Vagina (tissue), 2 donors: ENCODE data around the gene RNF138. TPM values are rescaled to one million over a fixed set of nuclear protein-coding genes. Genes with fewer than 3 reads are reported as not detected.

Experiments used
- DNase-seq, 2 donors: peaks; one replicate each; pipeline ENCODE4 v3.0.0-alpha.2; 2017; ENCODE audit errors: extremely low spot score in 2 of 2
- H3K27ac ChIP-seq: fragments of 200-600 bp; sonication (generic); one replicate; pipeline ENCODE4 v1.5.1; 2019
- H3K27me3 ChIP-seq: fragments of 200-600 bp; sonication (generic); one replicate; pipeline ENCODE4 v1.5.1; 2019
- H3K36me3 ChIP-seq, 2 donors: fragments of 200-600 bp; sonication (generic); one replicate each; pipeline ENCODE4 v1.5.1; 2017 to 2019
- H3K4me1 ChIP-seq: fragments of 200-600 bp; sonication (generic); one replicate; pipeline ENCODE4 v1.5.1; 2019
- H3K4me3 ChIP-seq, 2 donors: fragments of 200-600 bp; sonication (generic); 1 replicate in 1 of 2; 2 replicates in 1 of 2; pipeline ENCODE4 v1.5.1; 2016 to 2019
- H3K9me3 ChIP-seq: fragments of 200-600 bp; sonication (generic); one replicate; pipeline ENCODE4 v1.5.1; 2019
- CTCF ChIP-seq, 3 experiments: fragments of 450-650 bp in 2 of 3; fragments of 200-600 bp in 1 of 3; sonication (generic) in 1 of 3; IDR thresholded peaks; one replicate each; pipeline ENCODE4 v1.5.1; 2017 to 2019; ENCODE audit warnings: antibody characterized with exemption in 3 of 3, mild to moderate bottlenecking in 2 of 3, moderate library complexity in 2 of 3
- POLR2A ChIP-seq, 2 donors: fragments of 450-650 bp; IDR thresholded peaks; one replicate each; pipeline ENCODE4 v1.6.1; 2017; ENCODE audit warnings: antibody characterized with exemption in 2 of 2, mild to moderate bottlenecking in 2 of 2, moderate library complexity in 2 of 2
- POLR2AphosphoS5 ChIP-seq, 2 donors: sonication (generic); formaldehyde crosslinking; IDR thresholded peaks; one replicate each; pipeline ENCODE4 v1.9.0; 2017; ENCODE audit warnings: antibody characterized with exemption in 2 of 2, mild to moderate bottlenecking in 2 of 2, low read depth in 1 of 2; ENCODE audit not compliant: insufficient read depth in 1 of 2
- intact Hi-C: fragments of 100-400 bp; cut with DNase I; formaldehyde crosslinking; loops from one replicate; pipeline ENCODE4 v1.15.1; 2023
- total RNA-seq: library from RNA; depleted of rRNA; stranded (reverse); fragments of >200 nt; gene quantifications from one replicate; pipeline ENCODE4 v1.2.3, GENCODE V29; 2016

RNF138 gene
- total RNA-seq, 1 donor from 2014 or later: 15.7 TPM

DNA sequence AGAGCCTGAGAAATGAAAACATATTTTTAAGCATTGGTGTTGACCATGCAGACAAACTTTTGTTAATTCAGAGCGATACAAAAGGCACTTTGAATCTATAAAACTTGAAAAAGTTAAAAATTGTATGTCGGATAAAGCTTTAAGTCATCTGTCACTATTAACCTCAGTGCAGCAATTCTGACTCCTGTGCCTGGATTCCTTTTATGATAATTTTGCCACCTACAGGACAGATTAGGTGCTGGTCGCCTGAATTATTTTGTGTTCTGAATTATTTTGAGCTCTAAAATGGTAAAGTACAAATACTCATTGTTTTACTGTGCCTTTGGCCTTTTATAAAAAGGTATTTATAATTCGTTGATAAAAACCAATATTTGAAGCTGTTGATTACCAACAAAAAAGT, 19.4 kb upstream of the RNF138 start:
- TF ChIP-seq CTCF (IDR thresholded peaks at IDR 0.05) (peak in 1 of 3 experiments; percentile 11), POLR2A (IDR thresholded peaks at IDR 0.05) (no peak), POLR2AphosphoS5 (IDR thresholded peaks at IDR 0.05; ENCODE audit: insufficient read depth in 1 of 2, low read depth in 1 of 2) (no peak)
- no peaks in the 10 kb centered on the region for H3K4me1 ChIP-seq
- H3K36me3 ChIP-seq: no peaks in the 10 kb centered on the region
- DNase-seq: no peak
- H3K4me3 ChIP-seq: no peak overlapping the region
- H3K27ac ChIP-seq: no peak overlapping the region
- H3K27me3 ChIP-seq: no peaks in the 10 kb centered on the region
- no peaks in the 10 kb centered on the region for H3K9me3 ChIP-seq
- intact Hi-C loops: no loop called here

GRCh38 chr18:32074206-32074605, 17.5 kb upstream of the RNF138 start:
- H3K4me3 ChIP-seq: no peak overlapping the region
- no peaks in the 10 kb centered on the region for H3K4me1 ChIP-seq
- DNase-seq: no peak
- no peaks in the 10 kb centered on the region for H3K36me3 ChIP-seq
- H3K27me3 ChIP-seq: no peaks in the 10 kb centered on the region
- H3K9me3 ChIP-seq: no peaks in the 10 kb centered on the region
- H3K27ac ChIP-seq: no peak overlapping the region
- TF ChIP-seq POLR2A (IDR thresholded peaks at IDR 0.05): no peak
- no peak for TF ChIP-seq POLR2AphosphoS5 (IDR thresholded peaks at IDR 0.05; ENCODE audit: insufficient read depth in 1 of 2, low read depth in 1 of 2)
- no peak for TF ChIP-seq CTCF (IDR thresholded peaks at IDR 0.05)
- intact Hi-C loops: no loop called here

DNA sequence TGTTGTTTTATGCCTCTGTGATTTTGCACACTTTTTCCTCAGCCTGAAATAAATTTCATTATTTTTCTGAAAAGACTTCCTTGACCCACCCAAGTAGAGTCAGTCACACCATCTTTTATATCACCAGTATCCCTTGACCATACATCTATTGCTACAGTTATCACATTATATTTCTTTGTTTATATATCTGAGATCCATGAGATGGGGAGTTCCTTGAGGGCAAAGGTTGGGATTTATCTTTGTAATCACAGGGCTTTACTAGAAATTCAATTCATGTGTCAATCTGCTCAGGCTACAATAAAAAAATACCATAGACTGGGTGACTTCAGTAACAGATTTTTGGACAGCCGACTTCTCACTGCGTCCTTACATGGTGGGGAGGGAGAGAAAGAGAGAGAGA, 12.8 kb upstream of the RNF138 start:
- Histone ChIP-seq H3K4me3 (no peak overlapping the region), H3K27me3 (no peaks in the 10 kb centered on the region), H3K27ac (no peak overlapping the region), H3K36me3 (no peaks in the 10 kb centered on the region), H3K9me3 (no peaks in the 10 kb centered on the region), H3K4me1 (no peaks in the 10 kb centered on the region)
- intact Hi-C loops: no loop called here
- no peak for DNase-seq
- TF ChIP-seq CTCF (IDR thresholded peaks at IDR 0.05) (no peak), POLR2AphosphoS5 (IDR thresholded peaks at IDR 0.05; ENCODE audit: insufficient read depth in 1 of 2, low read depth in 1 of 2) (no peak), POLR2A (IDR thresholded peaks at IDR 0.05) (no peak)

DNA sequence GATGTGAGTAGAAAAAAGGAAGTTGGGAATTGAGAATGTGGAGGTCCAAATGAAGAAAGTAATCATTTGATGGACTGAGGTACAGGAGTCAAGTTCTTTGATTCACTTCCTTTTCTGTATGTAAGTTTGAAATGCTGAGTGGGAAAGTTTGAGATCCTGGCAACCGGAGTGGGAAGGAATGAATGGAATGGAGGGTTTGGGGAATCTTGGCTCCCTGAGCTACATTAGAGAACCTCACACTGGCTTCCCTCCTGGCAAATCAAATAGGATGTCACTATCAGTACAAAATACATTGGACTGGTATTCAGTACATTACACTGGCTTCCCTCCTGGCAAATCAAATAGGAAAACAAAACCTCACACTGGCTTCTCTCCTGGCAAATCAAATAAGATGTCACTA, 9.8 kb upstream of the RNF138 start:
- no peak for DNase-seq
- TF ChIP-seq POLR2A (IDR thresholded peaks at IDR 0.05) (no peak), CTCF (IDR thresholded peaks at IDR 0.05) (no peak), POLR2AphosphoS5 (IDR thresholded peaks at IDR 0.05; ENCODE audit: insufficient read depth in 1 of 2, low read depth in 1 of 2) (no peak)
- intact Hi-C loops: no loop called here
- Histone ChIP-seq H3K4me3 (no peak overlapping the region), H3K27ac (no peak overlapping the region), H3K27me3 (no peaks in the 10 kb centered on the region), H3K36me3 (no peaks in the 10 kb centered on the region), H3K9me3 (no peaks in the 10 kb centered on the region), H3K4me1 (peaks cover 14% of the 10 kb centered on the region)

DNA sequence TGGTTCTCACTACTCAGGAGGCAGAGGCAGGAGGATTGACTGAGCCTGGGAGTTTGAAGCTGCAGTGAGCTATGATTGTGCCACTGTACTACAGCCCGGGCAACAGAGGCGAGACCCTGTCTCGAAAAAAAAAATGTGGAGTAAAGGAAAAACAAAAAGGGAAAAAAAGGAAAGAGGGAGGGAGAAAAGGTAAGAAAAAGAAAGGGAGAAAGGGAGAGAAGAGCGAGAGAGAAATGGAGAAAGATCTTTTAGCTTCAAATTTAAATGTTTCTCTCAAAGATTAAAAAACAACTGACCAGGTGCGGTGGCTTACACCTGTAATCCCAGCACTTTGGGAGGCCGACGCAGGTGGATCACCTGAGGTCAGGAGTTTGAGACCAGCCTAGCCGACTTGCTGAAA, 7.9 kb upstream of the RNF138 start:
- no peak overlapping the region for H3K27ac ChIP-seq
- no peak for TF ChIP-seq POLR2A (IDR thresholded peaks at IDR 0.05)
- no peak for TF ChIP-seq POLR2AphosphoS5 (IDR thresholded peaks at IDR 0.05; ENCODE audit: insufficient read depth in 1 of 2, low read depth in 1 of 2)
- no peak for TF ChIP-seq CTCF (IDR thresholded peaks at IDR 0.05)
- no peak overlapping the region for H3K4me3 ChIP-seq
- no peak for DNase-seq
- H3K4me1 ChIP-seq: peaks cover 14% of the 10 kb centered on the region
- no peaks in the 10 kb centered on the region for H3K27me3 ChIP-seq
- intact Hi-C loops: no loop called here
- H3K9me3 ChIP-seq: no peaks in the 10 kb centered on the region
- H3K36me3 ChIP-seq: no peaks in the 10 kb centered on the region
